GM18870 (cell line): Measurements from ENCODE around the gene FARP1.
"Not testable (repeated sequence)": the region's sequence is repeated elsewhere in the genome, so short reads cannot be mapped to it uniquely, and the experiment has no call there.

Source experiments
- ATAC-seq: cut with Tn5 transposase; IDR thresholded peaks from one replicate; pipeline ENCODE4 v1.9.1; 2021; ENCODE audit warnings: moderate library complexity; ENCODE audit not compliant: unreplicated experiment

Gene FARP1

GRCh38 chr13:98260357-98261164 is 117.7 kb downstream of the FARP1 start:
- no peak for ATAC-seq

DNA sequence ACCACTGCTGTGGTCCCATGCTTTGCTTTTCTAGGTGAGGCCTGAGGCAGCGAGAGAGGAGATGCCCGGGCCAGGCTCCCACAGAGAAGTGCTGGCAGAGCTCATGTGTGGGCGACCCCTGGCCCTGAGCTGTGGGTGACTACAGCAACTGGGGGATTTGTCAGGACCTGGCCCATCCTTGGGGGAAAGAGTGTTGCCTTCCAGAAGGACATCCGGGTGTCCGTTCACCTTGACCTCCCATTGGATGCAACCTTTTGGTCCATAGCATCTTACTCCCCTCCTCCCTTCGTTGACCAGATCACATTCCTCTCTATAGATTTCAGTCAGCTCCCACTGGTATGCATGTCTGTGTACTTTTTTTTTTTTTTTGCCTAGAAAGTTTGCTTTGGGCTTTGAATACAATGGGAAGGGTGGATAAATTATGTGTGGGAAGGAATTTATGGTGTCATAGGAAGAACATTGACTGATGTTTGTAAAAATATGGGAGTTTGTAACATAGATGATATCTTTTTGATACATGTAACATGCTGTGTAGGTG is 118.3 kb downstream of the FARP1 start:
- no peak for ATAC-seq

GRCh38 chr13:98262292-98262691 is 119.4 kb downstream of the FARP1 start:
- ATAC-seq = no peak

GRCh38 chr13:98263841-98264240 is 120.9 kb downstream of the FARP1 start:
- no peak for ATAC-seq

- no peak for ATAC-seq
These were observed 122.0 kb downstream of the FARP1 start for GRCh38 chr13:98264877-98265276.

DNA sequence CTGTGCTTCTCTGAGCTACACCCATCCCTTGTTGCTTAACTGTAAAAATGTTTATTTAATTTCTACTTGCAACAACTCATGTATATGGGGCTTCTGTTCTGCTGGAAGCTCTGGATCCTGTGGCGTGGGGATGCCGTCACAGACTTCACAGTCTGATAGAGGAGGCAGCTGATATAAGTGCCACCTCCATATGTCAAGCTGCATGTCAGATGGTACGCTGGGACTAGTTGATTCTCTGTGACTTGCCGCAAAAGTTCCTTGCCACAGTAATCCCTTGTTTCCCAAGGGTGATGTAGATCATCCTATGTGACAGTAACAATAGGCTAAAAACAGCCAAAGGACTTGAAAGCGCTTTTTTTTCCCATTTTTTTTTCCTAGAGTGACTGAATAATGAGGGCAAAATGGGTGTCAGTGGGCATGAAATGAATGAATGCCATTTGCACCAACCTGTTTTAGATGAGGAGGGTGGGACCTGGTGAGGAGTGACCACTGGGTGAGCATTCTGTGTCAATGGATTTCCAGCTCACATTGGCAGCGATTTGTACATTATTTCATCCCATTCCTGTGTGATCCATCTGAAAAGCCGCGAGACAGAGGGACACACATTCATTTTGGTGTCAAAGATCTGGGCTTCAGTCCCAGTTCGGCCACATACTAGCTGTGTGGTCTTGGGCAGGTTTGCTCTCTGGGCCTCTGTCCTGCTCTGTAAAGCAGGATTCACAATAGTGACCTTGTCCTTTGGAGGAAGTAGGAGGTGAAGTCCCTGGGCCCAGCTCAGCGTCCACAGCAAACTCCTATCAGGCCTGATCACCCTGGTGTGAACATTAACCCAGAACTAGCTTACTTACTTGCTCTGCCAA is 123.0 kb downstream of the FARP1 start:
- ATAC-seq = no peak

DNA sequence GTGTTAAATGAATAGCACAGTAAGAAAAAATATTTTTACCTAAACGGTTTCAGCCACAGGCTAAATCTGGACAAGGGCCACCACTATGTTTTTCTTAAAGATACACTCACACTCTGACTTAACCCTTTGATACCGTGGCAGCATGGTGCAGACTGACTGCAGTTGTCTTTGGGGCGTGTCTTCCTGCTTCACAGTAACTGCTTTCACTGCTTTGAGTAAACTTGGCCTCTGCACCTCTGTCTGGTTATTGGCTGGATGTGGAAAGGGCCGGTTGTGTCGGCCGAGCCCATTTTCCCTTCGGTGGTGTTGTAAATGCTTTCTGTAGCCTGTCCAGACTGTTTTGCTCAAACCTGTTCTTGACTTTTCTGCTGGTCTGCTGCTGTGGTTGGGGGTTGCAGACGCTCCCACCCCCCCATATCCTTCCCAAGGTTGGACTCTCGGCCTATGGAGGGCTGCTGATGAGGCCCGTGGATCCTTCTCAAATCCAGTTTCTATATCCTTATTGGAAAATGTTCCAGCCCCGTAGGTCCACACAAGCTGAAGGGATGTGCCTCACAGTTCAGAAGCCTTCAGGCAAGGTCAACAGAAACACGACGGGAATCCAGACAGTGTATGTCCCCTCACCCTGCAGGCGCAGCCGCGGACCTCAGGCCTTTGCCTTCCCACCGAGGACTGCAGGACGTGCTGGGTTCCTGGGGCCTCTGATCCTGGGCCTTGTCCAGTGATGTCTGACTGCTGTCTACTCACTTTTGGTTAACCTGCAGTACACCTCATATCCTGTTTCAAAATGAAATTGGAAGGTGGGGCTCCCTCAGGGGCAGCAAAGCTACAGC is 124.4 kb downstream of the FARP1 start:
- peak; percentile 65 for ATAC-seq

- no peak for ATAC-seq
These were observed 126.5 kb downstream of the FARP1 start for GRCh38 chr13:98269386-98269785.

DNA sequence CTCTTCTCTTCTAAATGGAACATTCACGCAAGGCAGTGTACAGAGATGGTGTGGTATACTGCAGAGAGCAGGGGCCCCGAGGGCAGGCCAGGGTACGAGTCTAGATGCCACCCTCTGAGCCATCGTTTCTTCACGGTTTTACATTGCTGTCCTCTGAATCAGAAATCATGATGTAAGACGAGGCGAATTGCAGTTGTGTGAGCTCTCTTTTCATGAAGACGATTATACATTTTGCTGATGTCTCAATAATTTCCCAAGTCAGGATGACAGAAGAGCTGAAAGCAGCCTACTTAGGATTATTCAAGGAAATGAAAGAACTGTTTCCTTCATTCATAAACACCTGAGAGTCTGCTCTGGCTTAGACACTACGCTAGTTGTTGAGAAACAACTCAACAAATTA is 127.9 kb downstream of the FARP1 start:
- ATAC-seq = no peak

GRCh38 chr13:98271646-98272045 is 128.8 kb downstream of the FARP1 start:
- ATAC-seq = not testable (repeated sequence)

- no peak for ATAC-seq
These were observed 129.7 kb downstream of the FARP1 start for GRCh38 chr13:98272549-98272948.

- ATAC-seq = no peak
These were observed 130.4 kb downstream of the FARP1 start for GRCh38 chr13:98273067-98273823.

GRCh38 chr13:98273824-98274742 is 131.2 kb downstream of the FARP1 start:
- ATAC-seq = no peak

GRCh38 chr13:98274921-98275487 is 132.1 kb downstream of the FARP1 start:
- ATAC-seq = no peak

DNA sequence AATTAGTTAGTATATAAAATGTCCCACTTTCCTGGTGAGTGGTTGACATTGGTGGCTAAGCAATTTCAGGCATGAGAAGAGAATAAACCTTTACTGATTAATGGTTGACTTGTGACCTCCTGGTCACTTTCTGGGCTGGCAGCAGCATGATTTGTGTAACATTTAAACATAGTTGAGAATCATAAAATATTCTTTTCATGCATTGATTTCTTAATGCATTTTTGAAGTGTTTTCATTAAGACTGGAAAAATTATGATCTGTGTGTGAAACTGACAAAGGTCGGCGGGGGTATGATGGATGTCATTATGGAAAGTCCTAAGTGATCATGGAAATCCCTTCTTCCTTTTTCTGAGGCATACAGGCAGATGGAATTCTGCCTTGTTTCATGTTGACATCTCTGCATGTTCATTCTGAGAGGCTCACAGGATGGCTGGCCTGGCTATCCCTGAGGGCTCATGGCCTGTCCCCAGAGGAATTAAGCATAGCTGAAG is 132.8 kb downstream of the FARP1 start:
- no peak for ATAC-seq

DNA sequence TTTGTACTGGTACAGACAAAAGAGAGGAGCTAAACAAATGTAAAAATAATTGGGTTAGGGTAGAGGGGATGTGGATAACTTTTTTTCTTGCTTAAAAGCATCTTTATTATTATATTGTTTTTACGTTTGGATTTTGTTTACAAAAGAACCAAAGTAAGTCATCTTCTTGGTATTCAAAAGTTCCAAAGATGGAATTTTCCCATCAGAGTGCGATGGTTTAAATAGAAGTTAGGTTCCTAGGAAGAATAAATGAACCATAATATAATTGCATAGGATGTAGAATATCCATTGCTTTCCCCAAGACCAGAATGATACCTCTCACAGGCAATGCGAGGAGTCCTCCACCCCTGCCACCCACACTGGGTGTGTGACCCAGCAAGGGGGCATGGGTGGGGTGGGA is 133.6 kb downstream of the FARP1 start:
- no peak for ATAC-seq

GRCh38 chr13:98278068-98278724 is 135.3 kb downstream of the FARP1 start:
- no peak for ATAC-seq
